Urinary bladder (tissue), 4 donors: ENCODE data around the gene TLR5. TPM values are rescaled to one million over a fixed set of nuclear protein-coding genes. Genes with fewer than 3 reads are reported as not detected.
"Not testable (repeated sequence)": the region's sequence is repeated elsewhere in the genome, so short reads cannot be mapped to it uniquely, and the experiment has no call there.

Source experiments
- DNase-seq: peaks from one replicate; pipeline ENCODE4 v3.0.0-alpha.2; 2015; ENCODE audit errors: extremely low spot score
- H3K27ac ChIP-seq: one replicate; pipeline ENCODE4 v1.5.1; 2013; ENCODE audit warnings: low read depth, mild to moderate bottlenecking, moderate library complexity
- H3K36me3 ChIP-seq: one replicate; pipeline ENCODE4 v1.6.1; 2013; ENCODE audit warnings: mild to moderate bottlenecking, moderate library complexity; ENCODE audit not compliant: insufficient read depth
- H3K4me1 ChIP-seq: one replicate; pipeline ENCODE4 v1.6.1; 2013; ENCODE audit warnings: mild to moderate bottlenecking, moderate library complexity; ENCODE audit not compliant: insufficient read depth
- H3K4me3 ChIP-seq: one replicate; pipeline ENCODE4 v1.5.1; 2013; ENCODE audit warnings: low read depth, low read length
- WGBS: extraction: QIAGEN DNeasy Blood & Tissue Kit; methylation state at CpG from one replicate; pipeline ENCODE4 v1.1.7; 2013; 5-methylcytosine and 5-hydroxymethylcytosine counted together
- polyA plus RNA-seq: library from polyadenylated mRNA; stranded (reverse); fragments of 200-250 nt; gene quantifications from one replicate; pipeline ENCODE4 v1.2.3, GENCODE V29; 2013
- total RNA-seq: library from RNA; depleted of rRNA; stranded (reverse); fragments of >200 nt; gene quantifications from one replicate; pipeline ENCODE4 v1.2.3, GENCODE V29; 2014
- donor health status: healthy with polysubstance abuse.
- donor health status: healthy.

The TLR5 gene
- total and polyA plus RNA-seq, 2 donors: 3.7 to 5.7 TPM

DNA sequence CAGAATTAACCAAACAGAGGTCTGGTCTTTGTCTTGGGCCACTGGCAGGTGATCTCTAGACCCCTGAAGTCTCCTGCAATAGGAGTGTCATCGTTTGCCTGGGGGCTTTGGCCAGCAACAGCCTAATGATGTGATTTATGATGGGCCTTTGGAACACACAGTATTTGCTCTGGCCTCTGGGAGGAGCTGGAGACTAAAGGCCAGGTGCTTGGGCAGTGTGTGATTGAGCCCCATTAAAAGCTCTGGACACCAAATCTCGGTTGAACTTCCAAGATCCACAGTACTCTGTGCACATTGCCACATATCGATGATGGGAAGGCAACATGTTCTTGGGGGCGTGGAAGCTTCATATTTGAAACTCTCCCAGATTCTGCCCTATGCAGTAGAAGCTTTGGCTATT lies 32.0 kb upstream of the TLR5 start:
- no peak overlapping the region for H3K4me3 ChIP-seq
- no peak overlapping the region for H3K27ac ChIP-seq
- no peaks in the 10 kb centered on the region for H3K36me3 ChIP-seq
- no peak for DNase-seq
- H3K4me1 ChIP-seq: no peaks in the 10 kb centered on the region
- WGBS: 62% methylated on average over 4 of the region's 4 CpGs

GRCh38 chr1:223169458-223169857 lies 26.4 kb upstream of the TLR5 start:
- H3K4me1 ChIP-seq, H3K36me3 ChIP-seq, DNase-seq, H3K4me3 ChIP-seq, H3K27ac ChIP-seq: not testable (repeated sequence)
- WGBS: 87% methylated on average over 5 of the region's 5 CpGs

- Histone ChIP-seq H3K4me3 (no peak overlapping the region), H3K4me1 (no peaks in the 10 kb centered on the region), H3K27ac (no peak overlapping the region), H3K36me3 (no peaks in the 10 kb centered on the region)
- WGBS: 76% methylated on average over 3 of the region's 3 CpGs
- DNase-seq: no peak
These were observed 18.3 kb upstream of the TLR5 start for GRCh38 chr1:223161321-223161720.

DNA sequence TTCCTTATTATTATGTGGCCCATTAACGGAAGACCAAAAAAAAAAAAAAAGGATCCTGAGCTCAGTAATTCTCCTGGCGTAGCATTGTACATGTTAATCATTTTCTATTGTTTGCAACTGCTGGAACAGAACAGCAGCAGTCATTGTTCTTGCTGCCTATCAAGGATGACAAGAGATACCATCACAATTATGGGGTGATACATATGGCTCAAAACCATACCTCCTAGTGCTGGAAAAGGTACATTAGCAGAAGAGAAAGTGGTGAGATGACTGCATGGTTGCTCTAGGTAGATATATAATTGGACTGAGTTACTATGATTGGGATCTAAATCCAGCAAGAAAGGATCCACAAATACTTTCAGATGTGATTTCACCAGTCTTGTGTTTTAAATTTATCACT lies 13.3 kb upstream of the TLR5 start:
- Histone ChIP-seq H3K4me1 (no peaks in the 10 kb centered on the region), H3K4me3 (no peak overlapping the region), H3K36me3 (no peaks in the 10 kb centered on the region), H3K27ac (no peak overlapping the region)
- DNase-seq: no peak
- WGBS: 75% methylated on average over 2 of the region's 2 CpGs

DNA sequence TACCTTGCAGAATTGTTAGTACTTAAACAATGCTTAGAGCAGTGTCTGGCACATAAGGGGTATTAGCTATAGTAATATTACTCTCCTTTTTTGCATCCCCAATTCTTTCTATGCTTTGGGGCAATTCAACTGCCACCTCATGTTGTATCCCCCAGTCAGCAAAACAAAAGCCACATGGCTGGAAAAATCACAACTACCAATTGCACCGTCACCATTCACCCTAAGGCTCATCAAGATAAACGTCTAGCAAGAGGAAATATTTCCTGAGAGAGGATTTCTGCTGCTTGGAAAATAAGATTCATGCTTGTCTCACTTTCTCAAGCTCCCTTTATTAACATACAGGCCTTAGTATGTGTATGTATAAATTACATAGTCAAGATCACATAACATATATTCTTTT lies 12.1 kb upstream of the TLR5 start:
- 37% methylated on average over 2 of the region's 2 CpGs for WGBS
- DNase-seq: no peak
- no peaks in the 10 kb centered on the region for H3K4me1 ChIP-seq
- no peaks in the 10 kb centered on the region for H3K36me3 ChIP-seq
- H3K4me3 ChIP-seq: no peak overlapping the region
- H3K27ac ChIP-seq: no peak overlapping the region

DNA sequence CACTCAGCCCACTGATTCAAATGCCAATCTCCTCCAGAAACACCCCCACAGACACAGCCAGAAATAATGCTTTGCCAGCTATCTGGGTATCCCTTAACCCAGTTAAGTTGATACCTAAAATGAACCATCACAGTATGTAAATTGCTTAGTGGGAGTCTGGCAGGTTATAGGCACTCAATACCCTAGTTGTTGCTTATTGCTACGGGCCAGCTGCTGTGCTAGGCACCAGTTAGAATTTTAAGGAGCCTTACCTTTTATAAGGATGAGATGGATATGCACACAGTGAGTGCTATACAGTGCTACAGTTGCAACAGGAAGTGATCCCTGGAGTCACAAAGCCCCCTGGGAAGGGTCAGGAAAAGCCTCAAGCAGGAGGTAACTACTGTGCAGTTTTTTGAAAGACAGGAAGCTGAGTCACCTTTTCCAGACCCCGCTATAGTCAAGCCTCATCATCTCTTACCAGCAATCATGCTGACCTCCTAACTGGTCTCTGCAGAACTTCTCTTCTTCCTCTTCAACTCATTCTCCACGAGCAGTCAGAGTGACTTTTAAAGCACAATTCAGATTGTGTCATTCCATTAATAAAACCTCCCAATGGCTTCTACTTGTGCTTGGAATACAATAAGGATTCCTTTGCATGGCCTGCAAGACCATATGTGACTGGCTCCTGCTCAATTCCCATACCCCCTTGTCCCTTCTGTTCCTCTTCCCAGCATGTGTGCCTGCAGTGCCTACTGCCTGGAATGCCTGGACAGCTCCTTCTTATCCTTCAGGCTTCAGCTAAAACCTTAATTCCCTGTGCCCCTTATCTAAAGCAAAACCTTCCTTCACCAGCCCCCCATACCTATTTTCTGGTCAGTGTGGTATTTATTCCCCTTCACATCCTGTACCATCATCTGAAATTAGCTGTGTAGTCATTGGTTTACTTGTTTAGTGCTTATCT lies 10.4 kb upstream of the TLR5 start:
- H3K27ac ChIP-seq: no peak overlapping the region
- H3K36me3 ChIP-seq: no peaks in the 10 kb centered on the region
- H3K4me1 ChIP-seq: no peaks in the 10 kb centered on the region
- H3K4me3 ChIP-seq: no peak overlapping the region
- no peak for DNase-seq
- 75% methylated on average over 3 of the region's 3 CpGs for WGBS

GRCh38 chr1:223152399-223152798 lies 9.4 kb upstream of the TLR5 start:
- no peak overlapping the region for H3K27ac ChIP-seq
- WGBS: 65% methylated on average over 4 of the region's 4 CpGs
- H3K4me1 ChIP-seq: no peaks in the 10 kb centered on the region
- H3K36me3 ChIP-seq: no peaks in the 10 kb centered on the region
- H3K4me3 ChIP-seq: no peak overlapping the region
- no peak for DNase-seq

DNA sequence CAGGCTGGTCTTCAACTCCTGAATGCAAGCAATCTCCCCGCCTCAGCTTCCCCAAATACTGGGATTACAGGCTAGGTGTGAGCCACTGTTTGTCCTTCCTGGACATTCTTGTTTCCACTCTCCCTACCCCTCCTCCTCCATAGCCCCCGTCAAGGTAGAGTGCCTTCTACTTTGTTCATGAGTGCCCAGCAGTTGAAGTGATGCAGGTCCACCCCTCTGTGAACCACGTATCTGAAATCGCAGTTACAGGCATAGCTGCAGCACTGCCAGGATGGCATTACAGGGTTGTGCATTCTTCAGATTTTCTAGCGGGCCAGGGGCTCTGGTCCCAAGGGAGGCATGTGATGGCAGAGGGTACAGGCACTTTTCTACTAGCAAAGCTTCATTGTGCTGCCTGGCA lies 7.4 kb upstream of the TLR5 start:
- no peak for DNase-seq
- Histone ChIP-seq H3K36me3 (no peaks in the 10 kb centered on the region), H3K4me1 (no peaks in the 10 kb centered on the region), H3K27ac (no peak overlapping the region), H3K4me3 (no peak overlapping the region)
- WGBS: 86% methylated on average over 5 of the region's 5 CpGs

DNA sequence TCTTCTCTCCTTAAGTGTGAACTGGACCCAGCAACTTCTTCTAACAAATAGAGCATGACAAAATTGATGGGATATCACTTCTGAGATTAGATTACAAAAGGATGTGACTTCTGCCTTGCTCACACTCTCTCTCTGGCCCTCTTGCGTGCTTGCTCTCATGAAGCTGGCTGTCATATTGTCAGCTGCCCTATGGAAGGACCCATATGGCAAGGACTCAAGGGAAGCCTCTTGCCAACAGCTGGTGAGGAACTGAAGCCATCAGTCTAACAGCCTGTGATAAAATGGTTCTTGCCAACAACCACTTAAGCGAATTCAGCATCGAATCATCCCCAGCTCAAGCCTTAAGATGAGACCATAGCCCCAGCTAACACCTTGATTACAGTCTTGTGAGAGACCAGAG lies 4.8 kb upstream of the TLR5 start:
- DNase-seq: no peak
- no peak overlapping the region for H3K27ac ChIP-seq
- 68% methylated on average over 3 of the region's 3 CpGs for WGBS

GRCh38 chr1:223147409-223147808 lies 4.4 kb upstream of the TLR5 start:
- Histone ChIP-seq H3K4me3 (no peak overlapping the region), H3K27ac (no peak overlapping the region), H3K36me3 (no peaks in the 10 kb centered on the region), H3K4me1 (no peaks in the 10 kb centered on the region)
- no peak for DNase-seq
- 97% methylated on average over 2 of the region's 2 CpGs for WGBS

More for the DNA sequence above, 4.8 kb upstream of the TLR5 start:
- H3K4me1 ChIP-seq: no peaks in the 10 kb centered on the region
- no peaks in the 10 kb centered on the region for H3K36me3 ChIP-seq
- H3K4me3 ChIP-seq: no peak overlapping the region

GRCh38 chr1:223146745-223147144 lies 3.7 kb upstream of the TLR5 start:
- no peak overlapping the region for H3K4me3 ChIP-seq
- H3K27ac ChIP-seq: no peak overlapping the region
- H3K36me3 ChIP-seq: no peaks in the 10 kb centered on the region
- DNase-seq: no peak
- H3K4me1 ChIP-seq: no peaks in the 10 kb centered on the region
- WGBS: 91% methylated on average over 2 of the region's 2 CpGs

DNA sequence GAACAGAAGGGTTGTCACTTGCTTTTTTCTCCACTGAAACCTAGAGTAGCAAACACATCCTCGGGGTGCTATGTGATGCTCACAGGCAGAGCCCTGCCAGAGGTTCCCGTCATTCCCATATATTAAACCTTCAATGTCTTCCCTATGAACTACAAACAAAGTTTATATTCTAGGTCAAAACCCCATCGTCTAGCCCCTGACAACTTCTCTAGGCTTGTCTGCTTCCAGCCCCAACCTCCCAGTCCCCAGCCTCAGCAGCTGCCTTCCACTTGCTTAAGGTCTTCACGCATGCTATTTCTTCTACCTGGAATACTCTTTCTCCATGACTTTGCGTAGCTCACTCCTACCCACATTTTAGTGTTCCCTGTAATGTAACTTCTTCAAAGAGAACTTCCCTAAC lies 1.9 kb upstream of the TLR5 start:
- H3K4me1 ChIP-seq: no peaks in the 10 kb centered on the region
- no peaks in the 10 kb centered on the region for H3K36me3 ChIP-seq
- H3K4me3 ChIP-seq: no peak overlapping the region
- 82% methylated on average over 5 of the region's 5 CpGs for WGBS
- no peak for DNase-seq
- no peak overlapping the region for H3K27ac ChIP-seq

- DNase-seq: no peak
- no peak overlapping the region for H3K4me3 ChIP-seq
- no peak overlapping the region for H3K27ac ChIP-seq
- 83% methylated on average over 4 of the region's 4 CpGs for WGBS
- no peaks in the 10 kb centered on the region for H3K4me1 ChIP-seq
- H3K36me3 ChIP-seq: no peaks in the 10 kb centered on the region
These were observed 1.4 kb upstream of the TLR5 start for GRCh38 chr1:223144431-223144830.

- DNase-seq: no peak
- WGBS: 43% methylated on average over 11 of the region's 11 CpGs
- Histone ChIP-seq H3K4me3 (no peak overlapping the region), H3K36me3 (no peaks in the 10 kb centered on the region), H3K4me1 (no peaks in the 10 kb centered on the region), H3K27ac (no peak overlapping the region)
These were observed 645 bp upstream of the TLR5 start for GRCh38 chr1:223143537-223144248.
